ENCODE measurements around the gene MRPS33. TPM values are rescaled to one million over a fixed set of nuclear protein-coding genes. Genes with fewer than 3 reads are reported as not detected.

MRPS33 gene
- total RNA-seq, 1 experiment from 2014 or later: 67.7 TPM

GRCh38 chr7:141043616-141044015 lies 28.9 kb upstream of the MRPS33 start:
- peaks cover 10% of the 10 kb centered on the region for H3K4me1 ChIP-seq
- DNase-seq: no peak
- intact Hi-C loops (cut with micrococcal nuclease; ENCODE audit: unreplicated experiment): no loop called here
- peaks cover 6% of the 10 kb centered on the region for H3K9me3 Mint-ChIP-seq (ENCODE audit: unreplicated experiment)
- no peaks in the 10 kb centered on the region for H3K36me3 Mint-ChIP-seq (ENCODE audit: insufficient read depth, unreplicated experiment)
- no peak for TF ChIP-seq CTCF (IDR thresholded peaks at IDR 0.05; ENCODE audit: insufficient read depth in 1 of 2, low read depth in 1 of 2, low read length in 1 of 2, severe bottlenecking in 1 of 2, unreplicated experiment in 1 of 2)
- CTCF ChIA-PET: no interaction called here
- POLR2A ChIA-PET: no interaction called here
- peaks cover 7% of the 10 kb centered on the region for H3K4me1 Mint-ChIP-seq (ENCODE audit: low read depth, unreplicated experiment)
- peaks cover 3% of the 10 kb centered on the region for H3K27me3 Mint-ChIP-seq (ENCODE audit: insufficient read depth, unreplicated experiment)
- no peak overlapping the region for H3K4me3 ChIP-seq (ENCODE audit: low read depth, low read length)
- no peaks in the 10 kb centered on the region for H3K36me3 ChIP-seq (ENCODE audit: control insufficient read depth, insufficient read depth, low read length)
- BruUV-seq (replicated peaks): no TSS peak
- no peak overlapping the region for H3K27ac Mint-ChIP-seq (ENCODE audit: unreplicated experiment)
- H3K9me3 ChIP-seq: peaks cover 9% of the 10 kb centered on the region; the same call in 1 of the 2 replicates
- H3K27me3 ChIP-seq (replicated peaks; ENCODE audit: control insufficient read depth, insufficient read depth, low read length): no peaks in the 10 kb centered on the region
- no peak overlapping the region for H3K4me3 Mint-ChIP-seq (ENCODE audit: unreplicated experiment)

GRCh38 chr7:141042222-141043193 lies 27.8 kb upstream of the MRPS33 start:
- no peak overlapping the region for H3K27ac Mint-ChIP-seq (ENCODE audit: unreplicated experiment)

More at GRCh38 chr7:141042222-141043193, 27.8 kb upstream of the MRPS33 start:
- no peak for TF ChIP-seq CTCF (IDR thresholded peaks at IDR 0.05; ENCODE audit: insufficient read depth in 1 of 2, low read depth in 1 of 2, low read length in 1 of 2, severe bottlenecking in 1 of 2, unreplicated experiment in 1 of 2)
- Histone ChIP-seq H3K27me3 (replicated peaks; ENCODE audit: control insufficient read depth, insufficient read depth, low read length) (no peaks in the 10 kb centered on the region), H3K9me3 (peaks cover 9% of the 10 kb centered on the region; the same call in 1 of the 2 replicates), H3K4me3 (ENCODE audit: low read depth, low read length) (no peak overlapping the region), H3K36me3 (ENCODE audit: control insufficient read depth, insufficient read depth, low read length) (no peaks in the 10 kb centered on the region), H3K4me1 (peaks cover 10% of the 10 kb centered on the region)
- H3K27me3 Mint-ChIP-seq (ENCODE audit: insufficient read depth, unreplicated experiment): no peaks in the 10 kb centered on the region
- intact Hi-C loops (cut with micrococcal nuclease; ENCODE audit: unreplicated experiment): no loop called here
- BruUV-seq (replicated peaks): no TSS peak
- H3K4me1 Mint-ChIP-seq (ENCODE audit: low read depth, unreplicated experiment): peaks cover 7% of the 10 kb centered on the region
- peaks cover 6% of the 10 kb centered on the region for H3K9me3 Mint-ChIP-seq (ENCODE audit: unreplicated experiment)
- peak in 1 of 2 experiments; percentile 28 for DNase-seq
- ChIA-PET CTCF (interaction anchor here (0.7 kb wide), 1 partner anchor 695 kb away, joined by 4 read pairs; no protein-coding TSS in a partner anchor), POLR2A (no interaction called here)
- H3K36me3 Mint-ChIP-seq (ENCODE audit: insufficient read depth, unreplicated experiment): no peaks in the 10 kb centered on the region
- H3K4me3 Mint-ChIP-seq (ENCODE audit: unreplicated experiment): no peak overlapping the region
